ENCODE measurements around the gene P2RX7. TPM values are rescaled to one million over a fixed set of nuclear protein-coding genes. Genes with fewer than 3 reads are reported as not detected.
"Not testable (repeated sequence)": the region's sequence is repeated elsewhere in the genome, so short reads cannot be mapped to it uniquely, and the experiment has no call there.

Gene P2RX7
- total and polyA plus RNA-seq, 12 donors, result 1.2 to 13.5 (median 6.2) TPM

DNA sequence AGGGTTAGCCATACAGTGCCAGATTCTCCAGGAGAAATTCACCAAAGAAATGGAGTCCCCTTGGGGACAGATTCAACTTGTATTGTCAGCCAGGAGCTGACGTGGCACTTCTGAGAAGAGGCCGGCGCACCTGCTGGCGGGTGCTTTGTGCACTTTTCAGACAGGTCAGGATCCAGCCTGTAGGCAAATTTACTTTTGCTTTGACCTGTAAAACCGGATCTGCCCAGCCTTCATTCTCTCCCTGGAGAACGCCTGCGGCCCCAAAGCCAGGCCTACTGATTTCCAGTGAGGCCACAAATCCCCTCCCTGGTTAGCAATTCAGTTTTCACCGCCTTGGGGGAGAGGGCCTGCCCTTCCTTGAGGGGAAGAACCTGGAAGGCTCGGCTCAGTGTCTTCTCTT is 94.6 kb downstream of the P2RX7 start:
- no peak overlapping the region for H3K4me3 ChIP-seq
- no peak overlapping the region for H3K27ac ChIP-seq
- intact Hi-C loops (cut with DNase I), result no loop called here
- DNase-seq, result no peak
- no peaks in the 10 kb centered on the region for H3K27me3 ChIP-seq
- no peaks in the 10 kb centered on the region for H3K4me1 ChIP-seq (replicated peaks in 1 of 2)
- TF ChIP-seq, protein P1, sequence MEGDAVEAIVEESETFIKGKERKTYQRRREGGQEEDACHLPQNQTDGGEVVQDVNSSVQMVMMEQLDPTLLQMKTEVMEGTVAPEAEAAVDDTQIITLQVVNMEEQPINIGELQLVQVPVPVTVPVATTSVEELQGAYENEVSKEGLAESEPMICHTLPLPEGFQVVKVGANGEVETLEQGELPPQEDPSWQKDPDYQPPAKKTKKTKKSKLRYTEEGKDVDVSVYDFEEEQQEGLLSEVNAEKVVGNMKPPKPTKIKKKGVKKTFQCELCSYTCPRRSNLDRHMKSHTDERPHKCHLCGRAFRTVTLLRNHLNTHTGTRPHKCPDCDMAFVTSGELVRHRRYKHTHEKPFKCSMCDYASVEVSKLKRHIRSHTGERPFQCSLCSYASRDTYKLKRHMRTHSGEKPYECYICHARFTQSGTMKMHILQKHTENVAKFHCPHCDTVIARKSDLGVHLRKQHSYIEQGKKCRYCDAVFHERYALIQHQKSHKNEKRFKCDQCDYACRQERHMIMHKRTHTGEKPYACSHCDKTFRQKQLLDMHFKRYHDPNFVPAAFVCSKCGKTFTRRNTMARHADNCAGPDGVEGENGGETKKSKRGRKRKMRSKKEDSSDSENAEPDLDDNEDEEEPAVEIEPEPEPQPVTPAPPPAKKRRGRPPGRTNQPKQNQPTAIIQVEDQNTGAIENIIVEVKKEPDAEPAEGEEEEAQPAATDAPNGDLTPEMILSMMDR (IDR thresholded peaks at IDR 0.05), result no peak
- TF ChIP-seq POLR2A (IDR thresholded peaks at IDR 0.05), result no peak
- peaks cover 0 to 16% of the 10 kb centered on the region in 2 donors for H3K36me3 ChIP-seq (replicated peaks in 1 of 2)
- H3K9me3 ChIP-seq (replicated peaks in 1 of 3), result no peaks in the 10 kb centered on the region
- WGBS, 4 donors, result 85 to 95% (median 90%) methylated on average over 7 to 9 of the region's 9 CpGs

DNA sequence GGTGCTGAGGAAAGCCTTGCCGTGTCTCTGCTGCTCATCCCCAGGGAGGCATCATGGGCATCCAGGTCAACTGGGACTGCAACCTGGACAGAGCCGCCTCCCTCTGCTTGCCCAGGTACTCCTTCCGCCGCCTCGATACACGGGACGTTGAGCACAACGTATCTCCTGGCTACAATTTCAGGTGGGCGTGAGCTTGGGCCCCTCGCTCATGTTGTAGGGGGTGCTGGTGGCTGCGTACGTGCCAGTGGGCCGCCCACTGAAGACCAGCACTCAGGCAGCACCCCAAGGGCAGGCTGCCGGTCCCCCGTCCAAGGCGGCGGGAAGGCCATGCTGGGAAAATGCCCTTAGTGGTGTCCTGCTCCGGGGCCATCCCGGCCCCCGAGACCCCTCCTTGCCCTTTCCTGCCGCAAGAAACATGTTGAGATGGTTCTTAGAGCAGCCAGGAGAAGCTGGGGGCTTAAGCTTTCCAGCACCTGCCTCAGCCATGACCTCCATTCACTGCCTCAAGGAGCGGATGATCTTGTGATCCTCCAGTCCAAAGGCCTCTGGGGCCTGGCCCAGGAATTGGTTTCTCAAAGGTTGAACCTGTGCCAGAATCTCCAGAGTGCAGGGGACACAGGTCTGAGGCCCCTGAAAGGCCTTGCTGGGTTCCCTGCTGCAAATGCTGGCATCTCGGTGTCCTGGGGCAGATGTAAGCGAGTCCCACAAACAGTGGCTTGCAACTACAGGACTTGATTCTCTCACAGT is 96.4 kb downstream of the P2RX7 start:
- H3K4me1 ChIP-seq (replicated peaks in 1 of 2), result no peaks in the 10 kb centered on the region
- DNase-seq, result no peak
- H3K27ac ChIP-seq, result no peak overlapping the region
- H3K36me3 ChIP-seq (replicated peaks in 1 of 2), result peaks cover 0 to 16% of the 10 kb centered on the region in 2 donors
- 91 to 97% (median 95%) methylated on average over 5 to 24 of the region's 24 CpGs for WGBS, 4 donors
- no peaks in the 10 kb centered on the region for H3K27me3 ChIP-seq
- TF ChIP-seq, protein P1 (IDR thresholded peaks at IDR 0.05), result no peak
- no peak for TF ChIP-seq POLR2A (IDR thresholded peaks at IDR 0.05)
- H3K4me3 ChIP-seq, result no peak overlapping the region
- H3K9me3 ChIP-seq (replicated peaks in 1 of 3), result no peaks in the 10 kb centered on the region
- intact Hi-C loops (cut with DNase I), result no loop called here

DNA sequence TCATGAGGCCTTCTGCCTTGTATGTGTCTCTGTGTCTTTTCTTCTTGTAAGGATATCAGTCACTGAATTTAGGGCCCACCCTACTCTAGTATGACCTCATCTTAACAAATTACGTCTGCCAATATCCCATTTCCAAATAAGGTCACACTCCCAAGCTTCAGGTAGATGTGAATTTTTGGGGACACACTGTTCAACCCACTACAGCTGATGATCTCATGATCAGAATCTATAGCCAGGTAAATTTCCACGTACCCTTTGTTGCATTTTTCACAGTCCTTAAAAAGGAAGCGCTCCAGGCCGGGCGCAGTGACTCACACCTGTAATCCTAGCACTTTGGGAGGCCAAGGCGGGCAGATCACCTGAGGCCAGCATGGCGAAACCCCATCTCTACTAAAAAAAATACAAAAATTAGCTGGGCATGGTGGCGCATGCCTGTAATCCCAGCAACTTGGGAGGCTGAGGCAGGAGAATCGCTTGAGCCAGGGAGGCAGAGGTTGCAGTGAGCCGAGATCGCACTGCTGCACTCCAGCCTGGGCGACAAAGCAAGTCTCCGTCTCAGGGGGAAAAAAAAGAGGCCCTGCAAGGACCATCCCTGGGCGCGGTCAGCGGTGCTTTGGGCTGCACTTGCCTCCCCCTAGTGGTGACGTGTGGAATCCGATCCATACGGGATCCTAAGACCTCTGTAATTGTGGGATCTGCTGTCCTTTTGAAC is 97.3 kb downstream of the P2RX7 start:
- H3K4me1 ChIP-seq (replicated peaks in 1 of 2); H3K4me3 ChIP-seq; H3K27me3 ChIP-seq; H3K9me3 ChIP-seq (replicated peaks in 1 of 3); intact Hi-C loops (cut with DNase I); H3K27ac ChIP-seq: not testable (repeated sequence)
- WGBS, 4 donors, result 43 to 55% (median 48%) methylated on average over 15 to 19 of the region's 19 CpGs
- DNase-seq, result peak; percentile 64 to 87 (median 79)
- TF ChIP-seq, protein P1 (IDR thresholded peaks at IDR 0.05), result peak; percentile 77 to 93 (median 82)
- H3K36me3 ChIP-seq (replicated peaks in 1 of 2), result peaks cover 0 to 22% of the 10 kb centered on the region in 2 donors

DNA sequence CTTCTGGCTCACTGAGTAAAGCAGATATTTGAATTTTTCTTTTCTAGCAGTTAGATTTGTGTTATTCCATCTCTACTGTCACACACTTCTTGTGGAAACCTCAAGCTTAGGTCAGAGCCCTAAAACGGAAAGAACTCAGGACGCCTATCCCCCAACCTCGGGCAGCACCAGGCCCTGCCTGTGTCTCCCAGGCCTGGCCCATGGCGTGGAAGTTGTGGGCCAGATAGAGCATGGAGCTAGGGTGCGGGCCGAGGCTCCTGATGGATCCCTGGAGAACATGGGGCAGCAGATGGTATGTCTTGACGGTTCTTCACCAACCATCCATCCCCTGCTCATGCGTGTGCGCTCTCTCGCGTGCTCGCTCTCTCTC is 97.8 kb downstream of the P2RX7 start:
- WGBS, 4 donors, result 79 to 92% (median 86%) methylated on average over 12 of the region's 12 CpGs
- Histone ChIP-seq H3K36me3 (replicated peaks in 1 of 2) (peaks cover 0 to 24% of the 10 kb centered on the region in 2 donors), H3K27me3 (no peaks in the 10 kb centered on the region), H3K4me1 (replicated peaks in 1 of 2) (no peaks in the 10 kb centered on the region), H3K4me3 (no peak overlapping the region), H3K27ac (no peak overlapping the region), H3K9me3 (replicated peaks in 1 of 3) (no peaks in the 10 kb centered on the region)
- intact Hi-C loops (cut with DNase I), result no loop called here
- DNase-seq, result no peak
- no peak for TF ChIP-seq POLR2A (IDR thresholded peaks at IDR 0.05)
- TF ChIP-seq, protein P1 (IDR thresholded peaks at IDR 0.05), result peak in 2 of 6 experiments; percentile 4 to 13

Measured in adrenal gland (tissue), 12 donors.